Muscle of leg (tissue), 11 donors: ENCODE data around the gene EEFSEC. TPM values are rescaled to one million over a fixed set of nuclear protein-coding genes. Genes with fewer than 3 reads are reported as not detected.

Experiments used
- DNase-seq: peaks from one replicate; pipeline ENCODE4 v3.0.0; 2013
- H3K27ac ChIP-seq: one replicate; pipeline ENCODE4 v1.5.1; 2013; ENCODE audit warnings: mild to moderate bottlenecking, low read length, control low read depth
- H3K27me3 ChIP-seq: one replicate; pipeline ENCODE4 v1.6.1; 2013; ENCODE audit warnings: low read length; ENCODE audit not compliant: control insufficient read depth, insufficient read depth
- H3K36me3 ChIP-seq: one replicate; pipeline ENCODE4 v1.6.1; 2013; ENCODE audit warnings: low read length; ENCODE audit not compliant: control insufficient read depth, insufficient read depth
- H3K4me1 ChIP-seq: one replicate; pipeline ENCODE4 v1.6.1; 2013; ENCODE audit warnings: low read length; ENCODE audit not compliant: control insufficient read depth, insufficient read depth
- H3K4me3 ChIP-seq: one replicate; pipeline ENCODE4 v1.5.1; 2013; ENCODE audit warnings: low read length, control low read depth
- H3K9me3 ChIP-seq: replicated peaks from 2 replicates; pipeline ENCODE4 v1.6.1; 2013; ENCODE audit warnings: low read depth, low read length; ENCODE audit not compliant: control insufficient read depth
- WGBS: methylation state at CpG from one replicate; pipeline ENCODE4 v1.1.5; 2013; ENCODE audit warnings: missing lambda C conversion rate; ENCODE audit not compliant: insufficient coverage; 5-methylcytosine and 5-hydroxymethylcytosine counted together
- polyA plus RNA-seq, 8 donors: library from polyadenylated mRNA; unstranded; fragments of 120-200 nt; gene quantifications; one replicate each; pipeline versions ENCODE4 v1.2.1 to v1.2.3, GENCODE V29; 2013; ENCODE audit warnings: inconsistent platforms in 1 of 8, low replicate concordance in 1 of 8; ENCODE audit not compliant: insufficient read length in 8 of 8, insufficient read depth in 1 of 8
- total RNA-seq: library from RNA; stranded (reverse); fragments of 120-200 nt; gene quantifications from one replicate; pipeline ENCODE4 v1.2.4, GENCODE V29; 2013

EEFSEC gene
- total and polyA plus RNA-seq, 9 donors: 5.5 to 20.9 (median 16.9) TPM

DNA sequence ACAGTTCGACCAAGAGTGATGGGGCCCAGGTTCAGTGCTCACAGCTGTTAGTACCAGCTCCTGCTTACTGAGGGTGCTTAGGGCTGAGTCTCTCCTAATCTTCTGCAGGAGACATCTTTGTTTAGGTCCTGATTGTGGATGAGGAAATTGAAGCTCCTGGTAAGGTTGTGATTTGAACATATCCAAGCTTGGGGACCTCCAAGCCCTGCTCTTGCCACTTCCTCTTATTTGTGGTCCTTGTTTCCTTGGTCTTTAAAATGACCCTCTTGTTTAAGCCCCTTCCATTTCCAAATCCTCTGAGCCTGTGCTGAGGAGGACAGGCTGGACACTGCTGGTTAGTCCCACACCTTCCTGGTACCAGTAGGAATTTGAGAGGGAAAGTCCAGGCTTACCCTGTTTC, 87.0 kb downstream of the EEFSEC start:
- Histone ChIP-seq H3K4me3 (no peak overlapping the region), H3K27me3 (no peaks in the 10 kb centered on the region), H3K9me3 (no peaks in the 10 kb centered on the region), H3K36me3 (no peaks in the 10 kb centered on the region), H3K27ac (no peak overlapping the region), H3K4me1 (peaks cover 23% of the 10 kb centered on the region)
- DNase-seq: no peak
- WGBS: 57% methylated on average over 1 of the region's 1 CpG

DNA sequence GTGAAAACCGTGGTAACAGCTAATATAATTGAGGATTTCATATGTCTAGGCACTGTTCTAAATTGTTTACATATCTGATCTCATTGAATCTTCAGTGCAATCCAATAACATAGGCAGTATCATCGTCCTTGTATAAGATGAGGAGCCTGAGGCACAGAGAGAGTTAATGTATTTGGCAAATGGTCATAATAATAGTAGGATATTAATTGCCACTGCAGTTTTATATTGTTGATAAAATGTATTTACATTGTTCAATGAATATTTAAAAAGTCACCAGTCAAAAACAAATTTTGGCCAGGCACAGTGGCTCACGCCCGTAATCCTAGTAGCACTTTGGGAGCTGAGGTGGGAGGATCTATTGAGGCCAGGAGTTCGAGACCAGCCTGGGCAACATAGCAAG, 88.5 kb downstream of the EEFSEC start:
- Histone ChIP-seq H3K27ac (no peak overlapping the region), H3K4me1 (peaks cover 21% of the 10 kb centered on the region), H3K27me3 (no peaks in the 10 kb centered on the region), H3K36me3 (peaks cover 4% of the 10 kb centered on the region), H3K4me3 (no peak overlapping the region), H3K9me3 (no peaks in the 10 kb centered on the region)
- no peak for DNase-seq
- WGBS: no CpG with 5 or more reads among the region's 5 CpGs

DNA sequence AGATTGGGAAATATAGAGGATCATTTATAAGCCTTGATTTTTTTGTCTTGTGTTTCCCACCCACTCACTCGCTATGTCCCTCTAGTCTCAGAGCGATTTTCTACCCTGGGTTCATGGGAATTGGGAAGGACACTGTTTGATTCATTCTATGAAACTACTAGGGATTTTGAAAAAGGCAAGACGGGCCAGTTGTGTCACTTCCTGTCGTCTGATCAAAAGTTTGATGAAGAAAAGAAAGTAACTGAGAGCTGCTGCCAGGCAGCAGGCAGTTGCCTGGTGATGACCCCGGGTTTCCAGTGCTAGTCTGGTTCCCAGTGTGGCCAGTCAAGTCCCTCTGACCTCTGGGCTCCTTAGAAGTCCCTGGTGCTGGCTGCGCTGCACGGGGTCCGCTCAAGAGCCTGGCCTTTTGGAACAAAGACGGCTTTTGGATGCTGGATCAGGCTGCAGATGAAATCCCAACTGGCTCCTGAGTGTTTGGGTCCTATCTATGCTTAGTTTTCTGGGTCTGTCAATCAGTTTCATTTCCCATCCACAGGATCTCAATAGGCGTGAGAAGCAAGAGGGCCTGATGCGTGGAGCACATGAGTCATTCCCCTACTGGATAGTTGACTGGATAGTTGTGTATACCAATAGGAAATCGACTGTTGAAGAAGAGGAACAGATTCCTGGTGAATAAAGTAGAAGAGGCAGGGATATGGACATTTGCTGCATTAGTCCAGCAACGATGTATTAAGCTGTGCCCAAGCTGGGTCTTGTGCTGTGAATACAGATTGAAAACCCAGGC, 89.7 kb downstream of the EEFSEC start:
- Histone ChIP-seq H3K27me3 (no peaks in the 10 kb centered on the region), H3K27ac (peak overlapping the region; percentile 42), H3K4me1 (peaks cover 12% of the 10 kb centered on the region), H3K9me3 (no peaks in the 10 kb centered on the region), H3K4me3 (no peak overlapping the region), H3K36me3 (peaks cover 16% of the 10 kb centered on the region)
- DNase-seq: peak; percentile 29
- 79% methylated on average over 9 of the region's 13 CpGs for WGBS

DNA sequence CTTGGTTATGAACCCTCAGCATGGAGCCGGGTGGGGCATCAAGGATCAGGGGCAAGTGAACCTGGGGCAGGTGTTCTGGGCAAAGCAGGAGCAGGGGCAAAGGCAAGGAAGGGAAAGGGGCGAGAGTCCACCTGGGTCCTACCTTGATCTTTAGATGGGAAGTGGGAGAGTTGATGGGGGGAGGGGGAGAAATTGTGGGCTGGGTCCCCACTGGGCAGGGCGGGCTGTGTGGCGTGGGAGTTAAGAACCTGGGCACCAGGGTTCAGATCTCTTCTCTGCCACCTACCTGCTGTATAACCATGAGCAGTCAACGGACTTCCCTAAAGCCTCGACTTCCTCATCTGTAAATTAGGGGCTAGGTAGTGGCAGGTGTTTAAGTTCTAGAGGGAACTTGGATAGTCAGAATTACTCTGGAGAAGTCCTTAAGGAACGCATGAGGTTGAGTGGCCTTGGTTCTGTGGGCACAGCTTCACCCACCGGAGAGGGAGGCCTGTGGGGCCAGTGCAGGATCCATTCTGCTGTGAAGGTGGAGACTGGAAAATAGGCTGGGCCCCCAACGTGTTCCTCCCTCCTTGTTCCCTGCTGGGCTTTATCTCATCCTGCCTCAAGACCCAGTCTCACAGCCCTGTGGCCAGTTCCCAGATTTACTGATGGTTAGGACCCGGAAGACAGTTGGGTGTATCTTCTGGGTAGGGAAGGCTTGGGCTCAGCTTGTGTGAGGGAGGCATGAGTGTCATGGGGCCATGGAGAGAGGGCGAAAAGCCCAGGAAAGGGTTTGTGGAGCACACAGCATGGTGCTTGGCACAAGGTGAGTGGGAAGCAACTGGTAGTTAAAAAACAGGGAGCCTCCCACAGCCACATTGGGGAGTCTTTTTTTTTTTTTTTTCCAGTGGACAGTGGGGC, 90.6 kb downstream of the EEFSEC start:
- peaks cover 8% of the 10 kb centered on the region for H3K4me1 ChIP-seq

GRCh38 chr3:128245460-128245859, 92.2 kb downstream of the EEFSEC start:
- peaks cover 3% of the 10 kb centered on the region for H3K4me1 ChIP-seq
- H3K4me3 ChIP-seq: no peak overlapping the region
- H3K36me3 ChIP-seq: peaks cover 17% of the 10 kb centered on the region
- 80% methylated on average over 1 of the region's 5 CpGs for WGBS
- no peak for DNase-seq
- no peaks in the 10 kb centered on the region for H3K9me3 ChIP-seq
- no peak overlapping the region for H3K27ac ChIP-seq
- no peaks in the 10 kb centered on the region for H3K27me3 ChIP-seq

More for the DNA sequence above, 90.6 kb downstream of the EEFSEC start:
- Histone ChIP-seq H3K27ac (no peak overlapping the region), H3K27me3 (no peaks in the 10 kb centered on the region), H3K4me3 (no peak overlapping the region), H3K9me3 (no peaks in the 10 kb centered on the region), H3K36me3 (peaks cover 17% of the 10 kb centered on the region)
- WGBS: 100% methylated on average over 4 of the region's 11 CpGs
- DNase-seq: no peak

DNA sequence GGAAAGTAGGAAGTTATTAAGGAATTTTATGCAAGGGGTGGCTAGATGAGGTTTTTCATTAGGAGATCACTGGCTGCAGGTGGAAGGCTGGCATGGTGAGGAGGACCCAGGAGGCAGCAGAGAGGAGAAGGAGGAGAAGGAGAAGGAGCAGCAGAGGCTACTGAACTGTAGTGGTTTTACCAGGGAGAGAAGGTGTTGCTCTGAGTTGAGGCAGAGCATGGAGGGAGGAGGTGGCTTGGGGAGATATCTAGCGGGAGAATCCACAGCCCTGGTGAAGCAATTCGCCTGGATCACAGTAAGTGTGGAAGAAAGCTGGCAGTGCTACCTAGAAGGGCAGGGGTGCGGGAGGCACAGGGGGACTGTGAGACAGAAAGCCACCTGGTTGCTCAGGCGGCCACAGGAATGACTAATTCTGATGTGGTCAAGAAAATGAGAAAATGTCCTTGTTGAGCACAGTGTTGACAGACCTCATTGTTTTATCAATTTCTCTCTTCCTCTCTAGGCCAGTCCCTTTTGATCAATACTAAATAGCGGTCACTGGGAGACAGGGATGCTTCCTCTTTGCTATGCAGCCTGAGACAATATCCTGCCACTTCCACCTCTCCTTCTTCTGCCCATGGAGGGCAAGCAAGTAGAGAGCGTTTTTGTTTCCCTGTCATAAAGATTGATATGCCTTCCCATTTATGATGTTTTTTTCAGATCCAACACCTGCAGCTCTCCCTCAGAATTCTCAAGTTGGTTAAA, 94.6 kb downstream of the EEFSEC start:
- Histone ChIP-seq H3K27ac (no peak overlapping the region), H3K9me3 (no peaks in the 10 kb centered on the region), H3K36me3 (peaks cover 19% of the 10 kb centered on the region), H3K27me3 (no peaks in the 10 kb centered on the region), H3K4me1 (peaks cover 2% of the 10 kb centered on the region), H3K4me3 (no peak overlapping the region)
- DNase-seq: no peak
- WGBS: 83% methylated on average over 5 of the region's 6 CpGs

DNA sequence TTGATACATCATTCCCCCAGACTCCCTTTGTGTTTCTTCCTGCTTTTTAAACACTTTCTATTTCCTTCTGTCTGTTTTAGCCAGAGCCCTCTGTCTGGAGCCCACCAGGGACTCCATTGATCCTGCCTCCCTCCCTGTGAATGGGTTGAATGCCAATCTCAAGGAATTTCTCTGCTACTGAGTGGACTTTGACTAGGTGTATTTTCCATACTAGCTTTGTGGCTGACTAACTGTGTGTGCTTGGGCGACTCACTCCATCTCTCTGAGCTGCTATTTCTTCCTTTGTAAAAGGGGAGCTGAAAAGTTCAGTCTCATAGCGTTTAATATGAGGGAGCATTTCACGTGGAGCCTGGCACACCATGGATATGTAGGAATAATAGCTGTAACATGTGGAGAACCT, 98.8 kb downstream of the EEFSEC start:
- Histone ChIP-seq H3K9me3 (no peaks in the 10 kb centered on the region), H3K27ac (no peak overlapping the region), H3K4me3 (no peak overlapping the region), H3K27me3 (no peaks in the 10 kb centered on the region), H3K36me3 (peaks cover 12% of the 10 kb centered on the region), H3K4me1 (peaks cover 11% of the 10 kb centered on the region)
- WGBS: 80% methylated on average over 1 of the region's 3 CpGs
- DNase-seq: no peak

DNA sequence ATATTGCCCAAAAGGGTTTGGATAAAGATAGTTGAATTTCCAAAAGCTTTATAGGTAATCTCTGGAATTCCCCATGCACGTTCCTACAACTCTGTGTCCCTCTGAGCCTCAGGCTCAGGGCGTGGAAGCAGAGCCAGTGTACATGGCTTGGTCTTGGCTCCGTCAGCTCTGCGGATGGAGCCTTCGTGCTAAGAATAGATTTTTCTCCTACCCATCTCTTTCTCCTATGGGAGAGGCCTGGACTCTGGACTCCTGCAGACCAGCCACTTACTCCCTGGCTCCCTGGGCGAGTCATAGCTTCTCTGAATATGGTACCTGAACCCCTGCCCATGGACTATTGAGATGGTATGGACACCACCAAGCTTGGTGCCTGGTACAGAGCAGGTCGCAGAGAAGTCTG, 99.9 kb downstream of the EEFSEC start:
- no peaks in the 10 kb centered on the region for H3K9me3 ChIP-seq
- no peaks in the 10 kb centered on the region for H3K27me3 ChIP-seq
- H3K27ac ChIP-seq: no peak overlapping the region
- peaks cover 11% of the 10 kb centered on the region for H3K4me1 ChIP-seq
- peaks cover 3% of the 10 kb centered on the region for H3K36me3 ChIP-seq
- DNase-seq: no peak
- 97% methylated on average over 4 of the region's 7 CpGs for WGBS
- no peak overlapping the region for H3K4me3 ChIP-seq

- Histone ChIP-seq H3K9me3 (no peaks in the 10 kb centered on the region), H3K36me3 (peaks cover 3% of the 10 kb centered on the region), H3K27me3 (no peaks in the 10 kb centered on the region), H3K27ac (no peak overlapping the region), H3K4me3 (no peak overlapping the region), H3K4me1 (peaks cover 11% of the 10 kb centered on the region)
- no peak for DNase-seq
- WGBS: 85% methylated on average over 7 of the region's 7 CpGs
Observed at GRCh38 chr3:128254066-128254590, 100.8 kb downstream of the EEFSEC start.
